Heart right ventricle (tissue), 16 donors: ENCODE data around the gene KRTAP12-4. TPM values are rescaled to one million over a fixed set of nuclear protein-coding genes. Genes with fewer than 3 reads are reported as not detected.

Experiments used
- ATAC-seq, 8 donors: fragments of 200-7000 bp; cut with Tn5 transposase; one replicate each; pipeline ENCODE4 v1.9.1; 2020; ENCODE audit warnings: mild to moderate bottlenecking in 8 of 8, moderate library complexity in 8 of 8, moderate number of reproducible peaks in 1 of 8
- DNase-seq, 2 donors: peaks; one replicate each; pipeline ENCODE4 v3.0.0-alpha.2; 2020
- H3K27ac ChIP-seq, 10 donors: fragments of 200-600 bp; sonication (generic) in 2 of 10; one replicate each; pipeline versions ENCODE4 v1.5.0 to v1.8.0; 2020 to 2022; ENCODE audit warnings: mild to moderate bottlenecking in 3 of 10
- H3K27me3 ChIP-seq, 7 donors: fragments of 200-600 bp; one replicate each; pipeline ENCODE4 v1.8.0; 2021 to 2022; ENCODE audit warnings: mild to moderate bottlenecking in 2 of 7
- H3K36me3 ChIP-seq, 9 donors: fragments of 200-600 bp; sonication (generic) in 1 of 9; one replicate each; pipeline versions ENCODE4 v1.5.0 to v1.8.0; 2020 to 2022; ENCODE audit warnings: mild to moderate bottlenecking in 2 of 9
- H3K4me1 ChIP-seq, 9 donors: fragments of 200-600 bp; sonication (generic) in 1 of 9; one replicate each; pipeline versions ENCODE4 v1.5.0 to v1.8.0; 2020 to 2022; ENCODE audit warnings: mild to moderate bottlenecking in 4 of 9
- H3K4me3 ChIP-seq, 10 donors: fragments of 200-600 bp; sonication (generic) in 2 of 10; one replicate each; pipeline versions ENCODE4 v1.5.0 to v1.8.0; 2020 to 2022; ENCODE audit warnings: mild to moderate bottlenecking in 7 of 10, moderate library complexity in 2 of 10
- H3K9me3 ChIP-seq, 11 donors: fragments of 200-600 bp in 10 of 11; sonication (generic) in 2 of 11; one replicate each; pipeline versions ENCODE4 v1.5.0 to v1.8.0; 2013 to 2022; ENCODE audit warnings: mild to moderate bottlenecking in 2 of 11, control low read depth in 1 of 11, moderate library complexity in 1 of 11
- WGBS, 2 donors: extraction: QIAGEN DNeasy Blood & Tissue Kit; methylation state at CpG; one replicate each; pipeline ENCODE4 v1.1.7; 2013; ENCODE audit warnings: inconsistent platforms in 1 of 2; 5-methylcytosine and 5-hydroxymethylcytosine counted together
- intact Hi-C, 10 donors: fragments of 100-400 bp; cut with DNase I; formaldehyde crosslinking; loops; one replicate each; pipeline versions ENCODE4 v1.11.1 to v1.14.2; 2022
- polyA plus RNA-seq, 2 donors: library from polyadenylated mRNA; stranded (reverse); fragments of 200-250 nt; gene quantifications; one replicate each; pipeline ENCODE4 v1.2.3, GENCODE V29; 2013
- total RNA-seq, 10 donors: library from RNA; stranded (reverse); fragmentation: NEBNext Ultra II Directional in 3 of 10; extraction: Animal tissue kit (Norgen Biotek cat#: 25700) in 3 of 10; gene quantifications; one replicate each; pipeline versions ENCODE4 v1.2.1 to v1.2.4, GENCODE V29; 2021 to 2023
- TF ChIP-seq, protein P1 (sequence below), 9 donors: fragments of 200-600 bp; sonication (generic) in 2 of 9; IDR thresholded peaks; one replicate each; pipeline versions ENCODE4 v1.5.0 to v1.8.0; 2021 to 2022; ENCODE audit warnings: antibody characterized with exemption in 9 of 9, mild to moderate bottlenecking in 5 of 9, moderate library complexity in 1 of 9
- donor health status: Arrhythmogenic right ventricular cardiomyopathy.
- donor health status: ischemic (EF 13 %, LVEDD 7.1; RV severe dilation, severe dysfunction).
- donor health status: healthy with polysubstance abuse.
- donor health status: DM: no; HTN: yes; CAD: no.
- donor health status: DM: no; HTN: no; CAD: no.
- donor health status: ischemic (EF 25% LVEDD 6.9; RV normal size, moderate dysfunction).
- donor health status: ischemic (EF 25% LVEDD 5.7; RV mildly dilated, moderate dysfunction).
- donor health status: healthy.
- donor health status: DM: yes; HTN: yes; CAD: no.
- donor health status: Ischemic cardiomyopathy.
- donor health status: ischemic (EF 35%, LVEDD 5.7; RV mildly dilated, moderate dysfunction).
- donor health status: nonischemic (EF 11% LVEDD 7.7; RV severe dilation, severe dysfunction).
- donor health status: DM: yes; HTN: yes; CAD: no.
- donor health status: PGD.
- donor health status: ischemic (EF 29% LVEDD 5.4; RV normal size, mild dysfunction).
- donor health status: nonischemic (EF 23%, LVEDD 6.1; RV moderate dilation, normal function).

Gene KRTAP12-4
- total and polyA plus RNA-seq, 12 donors: not detected

DNA sequence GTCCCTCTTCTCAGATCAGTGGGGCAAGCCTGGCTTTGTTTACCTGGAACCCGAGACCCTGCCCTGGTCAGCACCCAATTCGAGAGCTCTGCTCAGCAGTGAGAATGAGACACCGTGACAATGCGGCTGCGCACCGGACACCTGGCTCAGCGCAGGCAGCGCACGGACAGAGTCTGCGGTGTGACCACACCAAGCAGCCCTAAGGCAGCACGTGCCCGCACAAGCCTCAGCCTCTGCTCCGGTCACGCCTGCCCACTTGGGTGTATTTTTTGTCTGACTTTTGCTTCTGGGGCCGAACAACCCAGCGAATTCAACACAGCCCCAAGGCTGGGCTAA, 37.9 kb downstream of the KRTAP12-4 start:
- H3K27me3 ChIP-seq: peaks cover 0 to 35% (median 5%) of the 10 kb centered on the region in 7 donors
- H3K4me3 ChIP-seq: no peak overlapping the region
- H3K27ac ChIP-seq: no peak overlapping the region
- H3K4me1 ChIP-seq: peaks cover 0 to 6% (median 0%) of the 10 kb centered on the region in 9 donors
- DNase-seq (no peak), ATAC-seq (no peak)
- intact Hi-C loops: loop anchor here in 1 of 10 donors (10.0 kb wide), 1 partner anchor 128 kb away; no protein-coding TSS in a partner anchor
- peaks cover 0 to 27% (median 0%) of the 10 kb centered on the region in 11 donors for H3K9me3 ChIP-seq
- WGBS, 2 donors: 79 to 83% methylated on average over 16 of the region's 16 CpGs
- TF ChIP-seq, protein P1, sequence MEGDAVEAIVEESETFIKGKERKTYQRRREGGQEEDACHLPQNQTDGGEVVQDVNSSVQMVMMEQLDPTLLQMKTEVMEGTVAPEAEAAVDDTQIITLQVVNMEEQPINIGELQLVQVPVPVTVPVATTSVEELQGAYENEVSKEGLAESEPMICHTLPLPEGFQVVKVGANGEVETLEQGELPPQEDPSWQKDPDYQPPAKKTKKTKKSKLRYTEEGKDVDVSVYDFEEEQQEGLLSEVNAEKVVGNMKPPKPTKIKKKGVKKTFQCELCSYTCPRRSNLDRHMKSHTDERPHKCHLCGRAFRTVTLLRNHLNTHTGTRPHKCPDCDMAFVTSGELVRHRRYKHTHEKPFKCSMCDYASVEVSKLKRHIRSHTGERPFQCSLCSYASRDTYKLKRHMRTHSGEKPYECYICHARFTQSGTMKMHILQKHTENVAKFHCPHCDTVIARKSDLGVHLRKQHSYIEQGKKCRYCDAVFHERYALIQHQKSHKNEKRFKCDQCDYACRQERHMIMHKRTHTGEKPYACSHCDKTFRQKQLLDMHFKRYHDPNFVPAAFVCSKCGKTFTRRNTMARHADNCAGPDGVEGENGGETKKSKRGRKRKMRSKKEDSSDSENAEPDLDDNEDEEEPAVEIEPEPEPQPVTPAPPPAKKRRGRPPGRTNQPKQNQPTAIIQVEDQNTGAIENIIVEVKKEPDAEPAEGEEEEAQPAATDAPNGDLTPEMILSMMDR (IDR thresholded peaks at IDR 0.05): no peak
- no peaks in the 10 kb centered on the region for H3K36me3 ChIP-seq

DNA sequence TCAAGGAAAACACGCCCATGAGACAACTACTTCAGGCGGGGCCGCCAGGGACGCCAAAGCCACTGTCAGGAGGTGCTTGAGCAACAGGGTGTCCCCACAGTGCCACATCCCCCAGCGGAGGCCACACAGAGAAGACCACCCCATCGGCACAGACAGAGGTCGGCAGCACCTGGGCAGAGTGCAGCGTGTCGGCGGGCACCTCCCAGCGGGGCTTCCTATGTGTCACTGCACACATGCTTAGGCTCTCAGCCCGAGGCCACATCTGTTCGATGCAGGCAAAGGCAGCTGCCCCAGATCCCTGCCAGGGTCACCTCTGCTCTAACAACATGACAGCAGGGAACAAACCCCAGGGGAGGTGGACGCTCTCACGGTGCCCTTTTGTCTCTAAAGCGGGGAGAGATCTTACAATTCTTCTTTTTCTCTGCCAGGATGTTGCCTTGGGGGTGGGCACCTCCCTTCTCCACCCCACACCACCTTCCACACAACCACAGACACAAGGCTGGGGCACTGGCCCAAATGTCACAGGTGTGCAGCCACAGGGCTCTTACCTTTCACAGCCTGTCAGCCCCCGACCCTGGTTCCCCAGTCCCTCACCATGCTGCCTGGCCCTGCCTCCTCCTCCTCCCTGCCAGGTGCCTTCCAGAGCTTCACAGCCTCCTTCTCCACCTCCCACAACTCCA, 38.4 kb downstream of the KRTAP12-4 start:
- DNase-seq (no peak), ATAC-seq (no peak)
- intact Hi-C loops: loop anchor here in 1 of 10 donors (10.0 kb wide), 1 partner anchor 129 kb away; no protein-coding TSS in a partner anchor
- WGBS, 2 donors: 71 to 75% methylated on average over 17 of the region's 17 CpGs
- no peaks in the 10 kb centered on the region for H3K36me3 ChIP-seq
- no peak overlapping the region for H3K27ac ChIP-seq
- no peak overlapping the region for H3K4me3 ChIP-seq
- H3K4me1 ChIP-seq: peaks cover 0 to 6% (median 0%) of the 10 kb centered on the region in 9 donors
- peaks cover 0 to 30% (median 0%) of the 10 kb centered on the region in 11 donors for H3K9me3 ChIP-seq
- H3K27me3 ChIP-seq: peaks cover 0 to 35% (median 5%) of the 10 kb centered on the region in 7 donors
- TF ChIP-seq, protein P1 (IDR thresholded peaks at IDR 0.05): no peak

DNA sequence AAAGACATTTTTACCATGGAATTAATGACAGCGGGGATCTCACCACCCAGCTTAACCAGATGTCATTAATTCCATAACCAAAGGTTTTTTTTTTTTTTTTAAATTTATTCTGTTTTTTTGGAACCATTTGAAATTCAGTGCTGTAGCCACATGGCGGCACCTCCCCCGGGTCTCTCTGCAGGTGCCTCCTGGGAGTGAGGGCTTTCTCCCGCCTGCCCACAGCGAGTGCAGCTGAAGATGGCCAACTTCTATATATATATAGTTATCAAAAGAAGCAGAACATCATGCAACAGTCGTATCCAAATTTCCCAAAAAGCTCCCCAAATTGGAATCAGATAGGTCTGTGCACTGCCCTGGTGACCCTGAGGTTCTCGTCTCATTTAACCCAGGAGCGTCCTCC, 39.0 kb downstream of the KRTAP12-4 start:
- intact Hi-C loops: loop anchor here in 1 of 10 donors (10.0 kb wide), 1 partner anchor 129 kb away; no protein-coding TSS in a partner anchor
- no peaks in the 10 kb centered on the region for H3K36me3 ChIP-seq
- DNase-seq (no peak), ATAC-seq (no peak)
- H3K27me3 ChIP-seq: peaks cover 0 to 35% (median 5%) of the 10 kb centered on the region in 7 donors
- peaks cover 0 to 6% (median 0%) of the 10 kb centered on the region in 9 donors for H3K4me1 ChIP-seq
- TF ChIP-seq, protein P1 (IDR thresholded peaks at IDR 0.05): no peak
- H3K9me3 ChIP-seq: peaks cover 0 to 30% (median 0%) of the 10 kb centered on the region in 11 donors
- no peak overlapping the region for H3K27ac ChIP-seq
- WGBS, 2 donors: 62 to 79% methylated on average over 8 of the region's 8 CpGs
- H3K4me3 ChIP-seq: no peak overlapping the region

DNA sequence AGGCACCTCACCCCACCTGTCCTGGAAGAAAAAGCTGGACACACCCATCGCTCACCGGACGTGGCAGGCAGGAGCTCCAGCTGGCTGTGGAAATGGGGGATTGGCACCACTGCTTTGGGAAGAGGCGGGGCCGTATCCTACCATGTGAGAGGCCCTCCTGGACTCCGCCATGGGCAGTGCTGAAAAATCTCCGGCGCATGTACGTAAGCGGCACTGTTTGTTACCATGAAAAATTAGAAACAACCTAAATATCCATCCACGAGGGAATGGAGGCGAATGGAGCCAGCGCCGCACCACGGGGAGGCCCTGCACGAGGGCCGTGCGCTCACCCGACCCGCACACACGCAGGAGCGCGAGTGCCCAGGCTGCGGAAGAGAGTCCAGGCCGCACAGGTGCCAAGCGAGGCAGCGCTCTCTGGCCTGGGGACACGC, 39.5 kb downstream of the KRTAP12-4 start:
- Histone ChIP-seq H3K4me3 (no peak overlapping the region), H3K9me3 (peaks cover 0 to 30% (median 4%) of the 10 kb centered on the region in 11 donors), H3K36me3 (no peaks in the 10 kb centered on the region), H3K4me1 (peaks cover 0 to 6% (median 0%) of the 10 kb centered on the region in 9 donors), H3K27me3 (peaks cover 0 to 35% (median 5%) of the 10 kb centered on the region in 7 donors), H3K27ac (no peak overlapping the region)
- no peak for DNase-seq
- intact Hi-C loops: loop anchor here in 1 of 10 donors (10.0 kb wide), 1 partner anchor 130 kb away; no protein-coding TSS in a partner anchor
- TF ChIP-seq, protein P1 (IDR thresholded peaks at IDR 0.05): no peak
- no peak for ATAC-seq
- WGBS, 2 donors: 89 to 90% methylated on average over 28 of the region's 28 CpGs
